Measurements from ENCODE around the gene ADAM8.

DNA sequence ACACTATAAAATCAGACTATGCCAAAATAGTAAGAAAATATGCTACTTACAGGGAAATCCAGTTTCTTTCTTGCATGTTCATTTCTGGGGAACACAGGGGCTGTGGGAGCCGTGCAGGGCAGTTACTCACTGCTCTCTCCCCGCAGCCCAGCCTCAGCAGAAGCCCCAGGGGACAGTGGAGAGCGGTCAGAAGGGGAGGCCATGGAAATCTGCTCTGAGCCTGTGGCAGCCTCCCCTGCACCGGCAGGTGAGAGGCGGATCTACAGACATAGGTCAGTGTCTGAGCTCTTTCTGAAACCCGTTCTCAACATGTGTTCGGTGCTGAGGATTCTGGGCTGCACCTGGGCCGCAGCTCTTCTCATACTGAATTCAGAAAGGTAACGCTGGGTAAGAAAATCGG lies 34.9 kb upstream of the ADAM8 start:
- TF ChIP-seq, protein P1, sequence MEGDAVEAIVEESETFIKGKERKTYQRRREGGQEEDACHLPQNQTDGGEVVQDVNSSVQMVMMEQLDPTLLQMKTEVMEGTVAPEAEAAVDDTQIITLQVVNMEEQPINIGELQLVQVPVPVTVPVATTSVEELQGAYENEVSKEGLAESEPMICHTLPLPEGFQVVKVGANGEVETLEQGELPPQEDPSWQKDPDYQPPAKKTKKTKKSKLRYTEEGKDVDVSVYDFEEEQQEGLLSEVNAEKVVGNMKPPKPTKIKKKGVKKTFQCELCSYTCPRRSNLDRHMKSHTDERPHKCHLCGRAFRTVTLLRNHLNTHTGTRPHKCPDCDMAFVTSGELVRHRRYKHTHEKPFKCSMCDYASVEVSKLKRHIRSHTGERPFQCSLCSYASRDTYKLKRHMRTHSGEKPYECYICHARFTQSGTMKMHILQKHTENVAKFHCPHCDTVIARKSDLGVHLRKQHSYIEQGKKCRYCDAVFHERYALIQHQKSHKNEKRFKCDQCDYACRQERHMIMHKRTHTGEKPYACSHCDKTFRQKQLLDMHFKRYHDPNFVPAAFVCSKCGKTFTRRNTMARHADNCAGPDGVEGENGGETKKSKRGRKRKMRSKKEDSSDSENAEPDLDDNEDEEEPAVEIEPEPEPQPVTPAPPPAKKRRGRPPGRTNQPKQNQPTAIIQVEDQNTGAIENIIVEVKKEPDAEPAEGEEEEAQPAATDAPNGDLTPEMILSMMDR (conservative IDR thresholded peaks at IDR 0.05; ENCODE audit: low read depth, low read length), result no peak
- TF ChIP-seq EZH2phosphoT487 (IDR thresholded peaks at IDR 0.05; ENCODE audit: borderline replicate concordance, low read length), result no peak

Data from PC-3 (cell line).